ENCODE results near the gene EIF1AD.

GRCh38 chr11:65947603-65948125 lies 54.3 kb downstream of the EIF1AD start:
- TF ChIP-seq CTCF (IDR thresholded peaks at IDR 0.05; ENCODE audit: poor library complexity) (no peak), EZH2 (IDR thresholded peaks at IDR 0.05; ENCODE audit: borderline replicate concordance) (no peak)
